H1 (cell line): ENCODE results near the gene LEMD1. TPM values are rescaled to one million over a fixed set of nuclear protein-coding genes. Genes with fewer than 3 reads are reported as not detected.
A peak's percentile ranks its signal among the peaks of the same experiment; 100 is the strongest.

ENCODE experiments used
- CTCF ChIA-PET: fragments of 300-600 bp; sonication (Branson Sonifier 250); formaldehyde crosslinking; loops from one replicate; lab custom pipeline; 2021; ENCODE audit not compliant: partially characterized antibody; lab: Charles Lee
- POLR2A ChIA-PET: fragments of 300-600 bp; sonication (Branson Sonifier 250); formaldehyde crosslinking; loops from one replicate; lab custom pipeline; 2021; ENCODE audit warnings: inconsistent platforms; ENCODE audit not compliant: partially characterized antibody; lab: Charles Lee
- DNase-seq, 2 experiments: peaks; one replicate each; pipeline versions ENCODE4 v3.0.0 to v3.0.0-alpha.2; 2010 to 2022; ENCODE audit warnings: low spot score in 2 of 2, low read depth in 1 of 2, mixed read lengths in 1 of 2
- FAIRE-seq: peaks from 2 replicates; lab custom pipeline; 2011; peaks lifted over from hg19 to GRCh38; lab: Jason Lieb, UNC
- H2AFZ ChIP-seq: 2 replicates; pipeline ENCODE4 v1.8.1; 2012; ENCODE audit warnings: low read length, inconsistent platforms
- H2AK5ac ChIP-seq: 2 replicates; pipeline ENCODE4 v1.6.1; 2013; ENCODE audit warnings: low read depth, low read length
- H2BK120ac ChIP-seq: replicated peaks from 2 replicates; pipeline ENCODE3; 2013; ENCODE audit warnings: low read depth, low read length, inconsistent platforms
- H2BK12ac ChIP-seq: 2 replicates; pipeline ENCODE4 v1.6.1; 2013; ENCODE audit warnings: low read depth, low read length
- H2BK15ac ChIP-seq: 2 replicates; pipeline ENCODE4 v1.6.1; 2013; ENCODE audit warnings: low read length
- H2BK20ac ChIP-seq: 2 replicates; pipeline ENCODE4 v1.6.1; 2013; ENCODE audit warnings: low read length
- H2BK5ac ChIP-seq: 2 replicates; pipeline ENCODE4 v1.6.1; 2013; ENCODE audit warnings: low read depth, low read length
- H3K14ac ChIP-seq: 2 replicates; pipeline ENCODE4 v1.6.1; 2013; ENCODE audit warnings: inconsistent platforms; ENCODE audit not compliant: insufficient read length
- H3K18ac ChIP-seq: 2 replicates; pipeline ENCODE4 v1.6.1; 2013; ENCODE audit warnings: low read length; ENCODE audit errors: extremely low read depth
- H3K23ac ChIP-seq: 2 replicates; pipeline ENCODE4 v1.6.1; 2013; ENCODE audit warnings: inconsistent platforms; ENCODE audit not compliant: insufficient read length
- H3K23me2 ChIP-seq: 2 replicates; pipeline ENCODE4 v1.6.1; 2013; ENCODE audit warnings: low read depth, low read length
- H3K27ac ChIP-seq: 2 replicates; pipeline ENCODE4 v1.6.1; 2011; ENCODE audit warnings: low read depth, low read length, inconsistent platforms
- H3K27me3 ChIP-seq, 4 experiments: replicated peaks in 1 of 4; 1 replicate in 1 of 4; 2 replicates in 3 of 4; pipeline versions ENCODE4 v1.6.1 to v1.8.1; 2011 to 2013; ENCODE audit warnings: low read length in 3 of 4, mild to moderate bottlenecking in 3 of 4, inconsistent platforms in 2 of 4, mixed read lengths in 2 of 4, moderate library complexity in 1 of 4; ENCODE audit not compliant: control insufficient read depth in 3 of 4, insufficient read depth in 3 of 4; ENCODE audit errors: extremely low read depth in 1 of 4
- H3K36me3 ChIP-seq, 4 experiments: 2 replicates each; pipeline versions ENCODE4 v1.6.1 to v1.8.1; 2011 to 2013; ENCODE audit warnings: mild to moderate bottlenecking in 4 of 4, low read length in 3 of 4, moderate library complexity in 2 of 4, control low read depth in 1 of 4, inconsistent platforms in 1 of 4; ENCODE audit not compliant: insufficient read depth in 4 of 4, control insufficient read depth in 2 of 4
- H3K4ac ChIP-seq: replicated peaks from 2 replicates; pipeline ENCODE3; 2013; ENCODE audit warnings: low read length, low read depth, mixed read lengths, inconsistent platforms; ENCODE audit not compliant: insufficient read length
- H3K4me1 ChIP-seq, 4 experiments: replicated peaks in 1 of 4; 1 replicate in 1 of 4; 2 replicates in 3 of 4; pipeline versions ENCODE4 v1.6.1 to v1.8.1; 2011 to 2013; ENCODE audit warnings: low read length in 3 of 4, inconsistent platforms in 2 of 4, mixed read lengths in 1 of 4; ENCODE audit not compliant: insufficient read depth in 4 of 4, control insufficient read depth in 3 of 4
- H3K4me2 ChIP-seq, 2 experiments: 2 replicates each; pipeline versions ENCODE4 v1.6.1 to v1.8.1; 2011 to 2013; ENCODE audit warnings: low read depth in 2 of 2, low read length in 2 of 2, control low read depth in 1 of 2, inconsistent platforms in 1 of 2, mild to moderate bottlenecking in 1 of 2; ENCODE audit not compliant: insufficient read depth in 1 of 2
- H3K4me3 ChIP-seq, 4 experiments: fragments of 200-600, 300-600 bp in 1 of 4; sonication (generic), shearing (Covaris generic), sonication (Bioruptor Twin) in 1 of 4; 2 replicates each; pipeline versions ENCODE4 v1.5.1 to v1.8.1; 2011 to 2016; ENCODE audit warnings: low read length in 4 of 4, low read depth in 3 of 4, control low read depth in 2 of 4, inconsistent platforms in 2 of 4, mild to moderate bottlenecking in 2 of 4, mixed read lengths in 1 of 4, moderate library complexity in 1 of 4; ENCODE audit not compliant: insufficient read depth in 2 of 4; ENCODE audit errors: extremely low read depth in 1 of 4
- H3K56ac ChIP-seq: replicated peaks from 2 replicates; pipeline ENCODE3; 2013; ENCODE audit warnings: low read depth, mild to moderate bottlenecking, mixed read lengths, low read length, inconsistent platforms; ENCODE audit not compliant: insufficient read length
- H3K79me1 ChIP-seq: 2 replicates; pipeline ENCODE4 v1.6.1; 2013; ENCODE audit warnings: low read depth, low read length, control low read depth
- H3K79me2 ChIP-seq, 2 experiments: 2 replicates each; pipeline versions ENCODE4 v1.6.1 to v1.8.1; 2012 to 2013; ENCODE audit warnings: low read length in 2 of 2, mild to moderate bottlenecking in 2 of 2, inconsistent platforms in 1 of 2; ENCODE audit not compliant: insufficient read depth in 2 of 2, control insufficient read depth in 1 of 2
- H3K9ac ChIP-seq, 4 experiments: replicated peaks in 1 of 4; 1 replicate in 1 of 4; 2 replicates in 3 of 4; pipeline versions ENCODE4 v1.6.1 to v1.8.1; 2011 to 2013; ENCODE audit warnings: low read depth in 3 of 4, low read length in 3 of 4, control low read depth in 2 of 4, mild to moderate bottlenecking in 2 of 4, moderate library complexity in 2 of 4, inconsistent platforms in 1 of 4; ENCODE audit errors: extremely low read depth in 1 of 4
- H3K9me3 ChIP-seq, 2 experiments: 2 replicates each; pipeline versions ENCODE4 v1.6.1 to v1.8.1; 2012 to 2013; ENCODE audit warnings: mild to moderate bottlenecking in 2 of 2, moderate library complexity in 2 of 2, control low read depth in 1 of 2, inconsistent platforms in 1 of 2, low read depth in 1 of 2, low read length in 1 of 2, mixed read lengths in 1 of 2; ENCODE audit not compliant: insufficient read depth in 2 of 2
- H4K20me1 ChIP-seq, 2 experiments: replicated peaks in 1 of 2; 2 replicates each; pipeline versions ENCODE3 to v1.8.1; 2011 to 2013; ENCODE audit warnings: inconsistent platforms in 2 of 2, low read length in 2 of 2, mild to moderate bottlenecking in 1 of 2; ENCODE audit not compliant: insufficient read depth in 2 of 2, control insufficient read depth in 1 of 2
- H4K5ac ChIP-seq: 2 replicates; pipeline ENCODE4 v1.6.1; 2013; ENCODE audit warnings: low read length, low read depth, mixed read lengths, inconsistent platforms; ENCODE audit not compliant: insufficient read length
- H4K8ac ChIP-seq: 2 replicates; pipeline ENCODE4 v1.8.0; 2013; ENCODE audit warnings: mild to moderate bottlenecking, moderate library complexity, low read length, inconsistent platforms; ENCODE audit not compliant: insufficient read depth; ENCODE audit errors: extremely low read depth
- H4K91ac ChIP-seq: replicated peaks from 2 replicates; pipeline ENCODE3; 2013; ENCODE audit warnings: low read length, mixed read lengths, inconsistent platforms; ENCODE audit not compliant: insufficient read length
- POLR2A ChIP-seq, 2 experiments: IDR thresholded peaks; 1 replicate in 1 of 2; 2 replicates in 1 of 2; pipeline ENCODE4 v1.6.1; 2011; ENCODE audit warnings: low read depth in 2 of 2, low read length in 2 of 2, mild to moderate bottlenecking in 2 of 2; ENCODE audit errors: control extremely low read depth in 1 of 2
- RFX5 ChIP-seq: IDR thresholded peaks from 2 replicates; pipeline ENCODE4 v1.6.1; 2011; ENCODE audit warnings: low read depth, low read length, improper control_type of control experiment, borderline replicate concordance
- SRF ChIP-seq: IDR thresholded peaks from 2 replicates; pipeline ENCODE4 v1.6.1; 2011; ENCODE audit warnings: mild to moderate bottlenecking, low read depth, low read length, moderate library complexity
- WGBS, 2 experiments: shearing (Covaris generic) in 1 of 2; methylation state at CpG; one replicate each; pipeline versions ENCODE4 v1.1.6 to v1.1.7; 2013 to 2015; ENCODE audit warnings: low lambda C conversion rate in 2 of 2, mixed read lengths in 2 of 2, inconsistent platforms in 1 of 2, low coverage in 1 of 2, missing lambda C conversion rate in 1 of 2; ENCODE audit not compliant: insufficient replicate concordance in 2 of 2, insufficient coverage in 1 of 2, insufficient read length in 1 of 2; ENCODE audit errors: extremely low coverage in 1 of 2, missing lambda C conversion rate in 1 of 2; 5-methylcytosine and 5-hydroxymethylcytosine counted together
- polyA plus RNA-seq, 7 experiments: library from polyadenylated mRNA; depleted of rRNA in 3 of 7; stranded (reverse) in 5 of 7; unstranded in 2 of 7; fragments of >200 nt in 5 of 7; fragments of 200-250 nt in 2 of 7; gene quantifications; 1 replicate in 5 of 7; 2 replicates in 1 of 7; 4 replicates in 1 of 7; pipeline versions ENCODE4 v1.2.1 to v1.2.3, GENCODE V29; 2011 to 2013; ENCODE audit warnings: missing spikeins in 2 of 7, mixed read lengths in 2 of 7
- total RNA-seq: library from RNA; stranded (reverse); fragmentation: NEBNext Ultra II Directional; extraction: Animal tissue kit (Norgen Biotek cat#: 25700); gene quantifications from 2 replicates; pipeline ENCODE4 v1.2.1, GENCODE V29; 2021

LEMD1 gene
- total and polyA plus RNA-seq, 2 of the 8 experiments (the other 6 are each of a cell fraction or from before 2014, with no cell fraction given) = 10.0 to 10.5 TPM

DNA sequence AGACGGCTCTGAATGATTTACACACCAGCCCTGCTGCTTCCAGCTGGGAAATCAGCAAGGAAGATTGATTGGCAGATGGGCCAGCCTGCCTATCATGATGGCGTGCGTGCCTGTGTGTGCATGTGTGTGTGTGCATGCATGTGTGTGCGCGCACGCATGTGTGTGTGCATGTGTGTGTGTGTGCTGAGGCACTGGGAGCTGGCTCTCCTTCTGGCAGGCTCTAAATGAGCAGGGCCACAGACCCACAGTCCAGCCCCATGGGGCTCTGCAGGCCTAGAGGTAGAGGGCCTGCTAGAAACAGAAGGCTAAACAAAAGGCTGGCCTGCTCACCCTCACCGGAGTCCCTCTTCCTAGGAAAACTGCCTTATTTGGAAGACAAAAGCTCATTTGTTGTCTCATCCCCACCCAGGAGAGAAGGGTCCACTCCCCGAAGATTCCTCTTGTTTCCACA, 71.1 kb downstream of the LEMD1 start:
- Histone ChIP-seq H3K56ac (no peak overlapping the region), H3K27me3 (no peaks in the 10 kb centered on the region; a peak in 1 of 7 replicates), H4K8ac (no peak overlapping the region), H2AK5ac (0 out of 2 replicates have a peak overlapping the region, but pooled peaks have one; percentile 61), H3K36me3 (no peaks in the 10 kb centered on the region), H2AFZ (no peak overlapping the region), H3K18ac (peak overlapping the region; percentile 99), H3K23me2 (no peaks in the 10 kb centered on the region), H3K4me2 (peak overlapping the region; percentile 47 to 66; a peak in 3 of 4 replicates), H2BK120ac (peak overlapping the region; percentile 58), H3K9ac (0 out of 7 replicates have a peak overlapping the region, but pooled peaks of 1 of the 4 experiments have one; percentile 28), H3K4me1 (peaks cover 21 to 41% (median 27%) of the 10 kb centered on the region in 4 experiments), H3K4me3 (peak overlapping the region in 1 of 4 experiments; percentile 17; a peak in 1 of 8 replicates), H3K23ac (no peak overlapping the region), H3K9me3 (no peaks in the 10 kb centered on the region), H3K79me1 (no peaks in the 10 kb centered on the region), H2BK15ac (peak overlapping the region; percentile 100), H2BK5ac (peak overlapping the region; percentile 98), H3K27ac (no peak overlapping the region; the same call in 1 of the 2 replicates), H4K20me1 (no peaks in the 10 kb centered on the region), H3K79me2 (no peaks in the 10 kb centered on the region), H4K5ac (peak overlapping the region; percentile 74), H4K91ac (peak overlapping the region; percentile 98), H3K14ac (no peak overlapping the region), H2BK12ac (peak overlapping the region; percentile 86; the same call in 1 of the 2 replicates), H3K4ac (peak overlapping the region; percentile 82), H2BK20ac (peak overlapping the region; percentile 99)
- DNase-seq (no peak), FAIRE-seq (peak; percentile 36)
- ChIA-PET CTCF (interaction anchor here (0.6 to 67.1 kb wide), 22 partner anchors 14 to 209 kb away, joined by 3 to 2424 read pairs (median 4); partner anchors contain the start of gene BLACAT1), POLR2A (interaction anchor here (0.7 to 1.8 kb wide), 9 partner anchors 18 to 174 kb away, joined by 3 to 6 read pairs (median 3); partner anchors contain the start of gene NUAK2)
- WGBS, 2 experiments = 32% methylated on average over 8 of the region's 8 CpGs; no CpG with 5 or more reads in 1 of the 2 experiments
- no peak for TF ChIP-seq RFX5
- peak; percentile 87 for TF ChIP-seq SRF
- peak in 1 of 2 experiments; percentile 38; a peak in 1 of 3 replicates for TF ChIP-seq POLR2A (IDR thresholded peaks at IDR 0.05; ENCODE audit: control extremely low read depth in 1 of 2, low read depth in 2 of 2, low read length in 2 of 2)
